ENCODE measurements around the gene TOPORS. TPM values are rescaled to one million over a fixed set of nuclear protein-coding genes. Genes with fewer than 3 reads are reported as not detected.

The TOPORS gene
- total and polyA plus RNA-seq, 8 donors = 3.2 to 45.9 (median 6.6) TPM

DNA sequence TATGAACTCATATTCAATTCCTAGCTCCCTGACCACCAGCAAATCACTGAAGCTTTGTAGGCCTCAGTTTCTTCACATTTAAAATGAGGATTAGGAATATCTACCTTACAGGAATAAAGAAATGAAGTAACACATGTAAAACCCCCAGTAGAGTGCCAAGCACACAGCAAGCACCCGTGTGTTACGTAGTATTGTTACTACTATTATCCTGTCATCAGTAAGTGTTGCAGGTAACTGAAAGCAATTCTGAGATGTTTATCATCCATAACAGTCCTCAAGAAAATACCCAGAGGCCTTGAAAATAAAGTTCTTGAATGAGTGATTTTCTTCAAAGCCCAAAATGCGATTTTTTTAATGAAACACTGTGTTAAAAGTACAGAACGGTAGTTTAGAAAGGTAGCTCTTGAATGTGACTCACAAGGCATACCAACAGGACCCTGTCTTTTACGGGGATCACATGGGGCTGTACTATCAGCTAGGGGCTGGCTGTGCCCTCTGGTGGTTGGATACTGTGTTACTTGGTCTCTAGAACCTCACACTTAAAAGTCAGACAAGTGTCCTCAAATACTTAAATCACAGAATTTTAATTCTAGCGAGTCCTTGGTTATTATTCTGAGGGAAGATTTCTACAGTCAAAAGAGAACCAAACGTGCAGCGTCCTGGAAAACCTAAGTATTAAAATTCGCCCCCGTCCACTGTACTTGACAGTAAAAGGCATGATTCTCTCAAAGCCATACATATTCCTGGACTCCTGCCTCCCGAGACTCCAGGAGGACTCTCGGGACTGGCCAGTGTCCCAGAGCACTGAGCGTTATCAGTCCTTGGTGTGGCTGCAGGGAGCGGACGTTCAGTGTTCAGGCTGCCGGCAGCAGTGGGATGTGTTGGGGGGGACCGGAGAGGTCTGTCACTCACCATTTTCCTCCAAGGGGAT, 19.8 kb upstream of the TOPORS start:
- no peak for TF ChIP-seq POLR2A (IDR thresholded peaks at IDR 0.05)
- TF ChIP-seq EP300 (IDR thresholded peaks at IDR 0.05) = no peak
- TF ChIP-seq POLR2AphosphoS5 (IDR thresholded peaks at IDR 0.05) = peak in 1 of 3 donors; percentile 48
- TF ChIP-seq, protein P1, sequence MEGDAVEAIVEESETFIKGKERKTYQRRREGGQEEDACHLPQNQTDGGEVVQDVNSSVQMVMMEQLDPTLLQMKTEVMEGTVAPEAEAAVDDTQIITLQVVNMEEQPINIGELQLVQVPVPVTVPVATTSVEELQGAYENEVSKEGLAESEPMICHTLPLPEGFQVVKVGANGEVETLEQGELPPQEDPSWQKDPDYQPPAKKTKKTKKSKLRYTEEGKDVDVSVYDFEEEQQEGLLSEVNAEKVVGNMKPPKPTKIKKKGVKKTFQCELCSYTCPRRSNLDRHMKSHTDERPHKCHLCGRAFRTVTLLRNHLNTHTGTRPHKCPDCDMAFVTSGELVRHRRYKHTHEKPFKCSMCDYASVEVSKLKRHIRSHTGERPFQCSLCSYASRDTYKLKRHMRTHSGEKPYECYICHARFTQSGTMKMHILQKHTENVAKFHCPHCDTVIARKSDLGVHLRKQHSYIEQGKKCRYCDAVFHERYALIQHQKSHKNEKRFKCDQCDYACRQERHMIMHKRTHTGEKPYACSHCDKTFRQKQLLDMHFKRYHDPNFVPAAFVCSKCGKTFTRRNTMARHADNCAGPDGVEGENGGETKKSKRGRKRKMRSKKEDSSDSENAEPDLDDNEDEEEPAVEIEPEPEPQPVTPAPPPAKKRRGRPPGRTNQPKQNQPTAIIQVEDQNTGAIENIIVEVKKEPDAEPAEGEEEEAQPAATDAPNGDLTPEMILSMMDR (IDR thresholded peaks at IDR 0.05) = peak in 5 of 7 experiments; percentile 26 to 59 (median 39)
- peaks cover 0 to 38% (median 22%) of the 10 kb centered on the region in 4 donors for H3K4me1 ChIP-seq
- peak; percentile 62 to 93 for DNase-seq
- H3K27me3 ChIP-seq = no peaks in the 10 kb centered on the region
- peak overlapping the region; percentile 73 to 98 (median 79) for H3K4me3 ChIP-seq
- intact Hi-C loops (cut with DNase I; ENCODE audit: low total_unique reads) = no loop called here
- H3K9me3 ChIP-seq = no peaks in the 10 kb centered on the region
- 1 to 2% (median 1%) methylated on average over 17 of the region's 17 CpGs for WGBS, 5 donors
- H3K27ac ChIP-seq = peak overlapping the region; percentile 91 to 98 (median 93)
- peaks cover 0 to 29% (median 23%) of the 10 kb centered on the region in 4 donors for H3K36me3 ChIP-seq

DNA sequence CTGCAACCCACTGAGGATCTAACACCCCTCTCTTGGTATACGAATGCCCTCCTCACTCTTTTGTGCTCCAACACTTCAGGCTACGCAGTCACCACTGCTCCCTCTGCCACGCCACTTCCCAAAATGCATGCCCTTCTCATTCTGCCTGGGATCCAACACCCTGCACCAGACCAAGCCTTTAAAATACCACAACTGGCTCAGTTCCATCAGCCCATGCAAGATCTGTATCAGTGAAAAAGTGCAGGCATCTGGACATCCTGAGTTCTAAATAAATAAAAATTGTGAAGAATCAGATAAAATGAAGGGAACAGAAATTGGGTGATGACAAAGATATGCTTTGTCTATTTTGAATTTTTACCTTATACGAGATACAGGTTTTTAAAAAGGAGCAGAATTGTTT, 17.9 kb upstream of the TOPORS start:
- Histone ChIP-seq H3K4me1 (peaks cover 0 to 38% (median 22%) of the 10 kb centered on the region in 4 donors), H3K9me3 (no peaks in the 10 kb centered on the region), H3K36me3 (peaks cover 9 to 49% (median 43%) of the 10 kb centered on the region in 4 donors), H3K27me3 (no peaks in the 10 kb centered on the region), H3K4me3 (no peak overlapping the region), H3K27ac (no peak overlapping the region)
- no peak for DNase-seq
- WGBS, 5 donors = 88 to 94% (median 92%) methylated on average over 4 of the region's 4 CpGs
- intact Hi-C loops (cut with DNase I; ENCODE audit: low total_unique reads) = no loop called here
- TF ChIP-seq POLR2A (IDR thresholded peaks at IDR 0.05) = no peak
- no peak for TF ChIP-seq EP300 (IDR thresholded peaks at IDR 0.05)
- TF ChIP-seq, protein P1 (IDR thresholded peaks at IDR 0.05) = no peak
- TF ChIP-seq POLR2AphosphoS5 (IDR thresholded peaks at IDR 0.05) = no peak

DNA sequence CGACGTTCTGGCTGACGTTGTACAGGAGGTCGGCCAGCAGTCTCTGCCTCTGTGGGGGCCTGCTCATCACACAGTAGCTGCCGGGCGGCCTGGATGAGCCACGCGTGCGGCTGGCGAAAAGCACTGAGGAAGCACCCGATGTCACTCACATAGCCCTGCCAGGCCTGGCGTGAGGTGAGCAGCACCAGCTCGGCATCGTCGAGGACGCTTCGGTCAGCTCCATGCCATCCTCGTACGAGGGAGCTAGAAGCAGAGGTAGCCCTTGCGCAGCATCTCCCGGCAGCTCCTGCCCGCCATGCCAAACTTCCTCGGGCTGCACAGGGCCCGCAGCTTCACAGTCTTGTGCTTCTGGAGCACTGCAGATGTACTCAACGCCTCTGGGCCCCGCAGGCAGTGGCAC, 14.4 kb upstream of the TOPORS start:
- TF ChIP-seq POLR2A (IDR thresholded peaks at IDR 0.05) = no peak
- TF ChIP-seq POLR2AphosphoS5 (IDR thresholded peaks at IDR 0.05) = no peak
- TF ChIP-seq, protein P1 (IDR thresholded peaks at IDR 0.05) = no peak
- TF ChIP-seq EP300 (IDR thresholded peaks at IDR 0.05) = no peak
- Histone ChIP-seq H3K4me3 (no peak overlapping the region), H3K4me1 (peaks cover 0 to 26% (median 12%) of the 10 kb centered on the region in 4 donors), H3K27me3 (no peaks in the 10 kb centered on the region), H3K9me3 (no peaks in the 10 kb centered on the region), H3K36me3 (peaks cover 17 to 65% (median 58%) of the 10 kb centered on the region in 4 donors), H3K27ac (no peak overlapping the region)
- no peak for DNase-seq
- 94 to 96% (median 96%) methylated on average over 12 to 26 of the region's 26 CpGs for WGBS, 5 donors
- intact Hi-C loops (cut with DNase I; ENCODE audit: low total_unique reads) = no loop called here

DNA sequence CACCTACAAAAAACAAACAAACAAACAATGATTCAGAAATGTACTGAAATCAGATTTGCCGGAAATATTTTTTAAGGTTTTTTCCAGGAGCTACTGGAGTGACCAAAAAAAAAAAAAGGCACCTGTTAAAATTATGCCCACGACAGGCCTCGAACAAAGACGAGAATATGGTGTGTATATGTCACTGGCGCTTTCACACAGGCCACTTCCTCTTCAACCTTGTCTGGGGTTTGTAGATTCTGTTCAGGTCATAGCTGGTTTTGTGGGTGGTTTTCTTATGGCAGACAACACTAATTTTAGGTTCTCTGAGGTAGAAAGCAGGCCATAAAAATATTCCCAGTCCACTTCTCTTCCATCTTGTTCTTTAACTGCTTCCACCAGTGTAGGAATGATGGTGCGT, 13.6 kb upstream of the TOPORS start:
- peaks cover 0 to 18% (median 3%) of the 10 kb centered on the region in 4 donors for H3K4me1 ChIP-seq
- WGBS, 5 donors = 79 to 94% (median 89%) methylated on average over 6 of the region's 6 CpGs

More for the DNA sequence above, 13.6 kb upstream of the TOPORS start:
- H3K27ac ChIP-seq = no peak overlapping the region
- intact Hi-C loops (cut with DNase I; ENCODE audit: low total_unique reads) = no loop called here
- H3K27me3 ChIP-seq = no peaks in the 10 kb centered on the region
- TF ChIP-seq POLR2A (IDR thresholded peaks at IDR 0.05) = no peak
- no peak for TF ChIP-seq EP300 (IDR thresholded peaks at IDR 0.05)
- TF ChIP-seq POLR2AphosphoS5 (IDR thresholded peaks at IDR 0.05) = no peak
- TF ChIP-seq, protein P1 (IDR thresholded peaks at IDR 0.05) = no peak
- H3K9me3 ChIP-seq = no peaks in the 10 kb centered on the region
- peaks cover 17 to 65% (median 58%) of the 10 kb centered on the region in 4 donors for H3K36me3 ChIP-seq
- no peak for DNase-seq
- no peak overlapping the region for H3K4me3 ChIP-seq

Measured in stomach (tissue), 9 donors.